HEK293T (cell line): ENCODE measurements around the gene DHRSX.

Experiments
- ARNT ChIP-seq: fragments of 450-650 bp; IDR thresholded peaks from 2 replicates; pipeline ENCODE4 v1.6.1; 2017; ENCODE audit warnings: mild to moderate bottlenecking
- ELF4 ChIP-seq: fragments of 450-650 bp; IDR thresholded peaks from 2 replicates; pipeline ENCODE4 v1.6.1; 2017; ENCODE audit warnings: antibody characterized with exemption
- FOXA1 ChIP-seq: fragments of 450-650 bp; IDR thresholded peaks from 2 replicates; pipeline ENCODE4 v1.6.1; 2016; ENCODE audit warnings: mild to moderate bottlenecking
- FOXK2 ChIP-seq: fragments of 450-650 bp; IDR thresholded peaks from 2 replicates; pipeline ENCODE4 v1.6.1; 2016; ENCODE audit warnings: mild to moderate bottlenecking
- FOXM1 ChIP-seq: fragments of 450-650 bp; IDR thresholded peaks from 2 replicates; pipeline ENCODE4 v1.6.1; 2017; ENCODE audit warnings: mild to moderate bottlenecking, borderline replicate concordance
- HDGF ChIP-seq: fragments of 450-650 bp; IDR thresholded peaks from 2 replicates; pipeline ENCODE4 v1.6.1; 2017; ENCODE audit warnings: antibody characterized with exemption, borderline replicate concordance
- PKNOX1 ChIP-seq: fragments of 450-650 bp; IDR thresholded peaks from 2 replicates; pipeline ENCODE4 v1.6.1; 2016
- SP1 ChIP-seq: fragments of 450-650 bp; IDR thresholded peaks from 2 replicates; pipeline ENCODE4 v1.6.1; 2017
- SUZ12 ChIP-seq: fragments of 450-650 bp; IDR thresholded peaks from 2 replicates; pipeline ENCODE4 v1.6.1; 2016; ENCODE audit warnings: mild to moderate bottlenecking
- ZNF384 ChIP-seq: fragments of 450-650 bp; IDR thresholded peaks from 2 replicates; pipeline ENCODE4 v1.6.1; 2016

- TF ChIP-seq SP1 = no peak
- TF ChIP-seq SUZ12 = no peak
- TF ChIP-seq PKNOX1 = no peak
- TF ChIP-seq ZNF384 = no peak
- no peak for TF ChIP-seq HDGF
- no peak for TF ChIP-seq FOXK2
- TF ChIP-seq ELF4 = no peak
- no peak for TF ChIP-seq FOXA1
- no peak for TF ChIP-seq FOXM1
- no peak for TF ChIP-seq ARNT
These were observed 42.5 kb downstream of the DHRSX start for GRCh38 chrX:2458309-2458708.
